H1 (cell line): ENCODE results near the gene RRM2.

ENCODE experiments used
- CTCF ChIP-seq, 3 experiments: IDR thresholded peaks; 1 replicate in 2 of 3; 2 replicates in 1 of 3; pipeline versions ENCODE4 v1.5.1 to v1.6.1; 2011; ENCODE audit warnings: low read length in 3 of 3, mild to moderate bottlenecking in 3 of 3, inconsistent platforms in 2 of 3, low read depth in 1 of 3, moderate library complexity in 1 of 3; ENCODE audit not compliant: insufficient read depth in 1 of 3; ENCODE audit errors: control extremely low read depth in 1 of 3
- POLR2AphosphoS5 ChIP-seq: IDR thresholded peaks from 2 replicates; pipeline ENCODE4 v1.6.1; 2011; ENCODE audit warnings: low read depth, low read length
- SIN3A ChIP-seq, 2 experiments: IDR thresholded peaks in 1 of 2; conservative IDR thresholded peaks in 1 of 2; 2 replicates each; pipeline ENCODE4 v1.6.1; 2011 to 2012; ENCODE audit warnings: low read length in 2 of 2, improper control_type of control experiment in 1 of 2, low read depth in 1 of 2, mild to moderate bottlenecking in 1 of 2
- SIRT6 ChIP-seq: IDR thresholded peaks from one replicate; pipeline ENCODE4 v1.7.1; 2012; ENCODE audit warnings: low read length, inconsistent platforms
- SP1 ChIP-seq: IDR thresholded peaks from 2 replicates; pipeline ENCODE4 v1.6.1; 2011; ENCODE audit warnings: low read depth, low read length
- TAF1 ChIP-seq: IDR thresholded peaks from 2 replicates; pipeline ENCODE4 v1.6.1; 2011; ENCODE audit warnings: mild to moderate bottlenecking, low read depth, low read length
- TCF12 ChIP-seq: IDR thresholded peaks from 2 replicates; pipeline ENCODE4 v1.6.1; 2011; ENCODE audit warnings: low read depth, mild to moderate bottlenecking, low read length
- ZNF274 ChIP-seq: IDR thresholded peaks from 2 replicates; pipeline ENCODE4 v1.7.0; 2012; ENCODE audit warnings: low read length, borderline replicate concordance; ENCODE audit errors: extremely low read depth
- TF ChIP-seq, protein P1 (sequence below): IDR thresholded peaks from 2 replicates; pipeline ENCODE4 v1.6.1; 2012; ENCODE audit warnings: low read length, inconsistent platforms

DNA sequence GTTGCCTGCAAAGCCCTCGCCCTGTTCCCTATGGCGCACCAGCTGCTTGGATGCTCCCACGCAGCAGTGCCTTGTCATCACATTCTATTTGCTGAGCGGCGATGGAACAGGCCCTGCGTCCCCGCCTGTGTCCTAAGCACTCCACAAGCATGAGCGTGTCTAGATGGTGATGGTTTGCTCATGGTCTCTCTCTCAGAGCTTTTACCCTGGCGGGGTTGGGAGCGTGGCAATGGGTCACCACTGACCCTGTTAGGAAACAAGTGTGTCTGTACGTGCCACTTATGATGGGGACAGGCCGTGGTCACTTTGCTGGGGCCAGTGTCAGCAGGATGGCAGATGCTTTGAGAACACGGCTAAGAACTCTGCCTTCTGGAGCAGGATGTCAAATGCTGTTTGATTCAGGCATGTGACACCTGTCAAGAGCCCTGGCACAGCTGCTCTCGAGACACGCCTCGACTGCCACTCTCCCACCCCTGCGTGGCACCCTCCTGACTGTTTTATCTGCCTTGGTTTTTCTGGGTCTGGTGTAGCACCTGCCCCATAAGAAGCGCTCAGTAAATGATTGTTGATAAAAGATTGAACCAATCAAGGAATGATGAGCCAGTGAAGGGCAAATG, 44.2 kb downstream of the RRM2 start:
- TF ChIP-seq CTCF (IDR thresholded peaks at IDR 0.05; ENCODE audit: control extremely low read depth in 1 of 3, insufficient read depth in 1 of 3, low read depth in 1 of 3, low read length in 3 of 3): no peak
- no peak for TF ChIP-seq POLR2AphosphoS5
- TF ChIP-seq SIRT6: no peak
- TF ChIP-seq SIN3A (conservative IDR thresholded peaks at IDR 0.05 in 1 of 2, IDR thresholded peaks at IDR 0.05 in 1 of 2; ENCODE audit: low read depth in 1 of 2, low read length in 2 of 2): no peak
- TF ChIP-seq, protein P1, sequence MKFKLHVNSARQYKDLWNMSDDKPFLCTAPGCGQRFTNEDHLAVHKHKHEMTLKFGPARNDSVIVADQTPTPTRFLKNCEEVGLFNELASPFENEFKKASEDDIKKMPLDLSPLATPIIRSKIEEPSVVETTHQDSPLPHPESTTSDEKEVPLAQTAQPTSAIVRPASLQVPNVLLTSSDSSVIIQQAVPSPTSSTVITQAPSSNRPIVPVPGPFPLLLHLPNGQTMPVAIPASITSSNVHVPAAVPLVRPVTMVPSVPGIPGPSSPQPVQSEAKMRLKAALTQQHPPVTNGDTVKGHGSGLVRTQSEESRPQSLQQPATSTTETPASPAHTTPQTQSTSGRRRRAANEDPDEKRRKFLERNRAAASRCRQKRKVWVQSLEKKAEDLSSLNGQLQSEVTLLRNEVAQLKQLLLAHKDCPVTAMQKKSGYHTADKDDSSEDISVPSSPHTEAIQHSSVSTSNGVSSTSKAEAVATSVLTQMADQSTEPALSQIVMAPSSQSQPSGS: no peak
- no peak for TF ChIP-seq ZNF274
- TF ChIP-seq SP1: no peak
- no peak for TF ChIP-seq TAF1
- no peak for TF ChIP-seq TCF12
